ENCODE measurements around the gene NFATC4.

The NFATC4 gene

GRCh38 chr14:24342889-24343288 lies 25.1 kb upstream of the NFATC4 start:
- no peak overlapping the region for H3K4me3 ChIP-seq (ENCODE audit: low read depth, low read length)
- no peak for TF ChIP-seq CTCF (IDR thresholded peaks at IDR 0.05; ENCODE audit: low read depth, low read length, missing control alignments)
- peaks cover 11% of the 10 kb centered on the region for H3K27me3 ChIP-seq (replicated peaks)
- H3K36me3 ChIP-seq (replicated peaks): no peaks in the 10 kb centered on the region
- DNase-seq: no peak
- in situ Hi-C loops (cut with HindIII; ENCODE audit: low pct_ligation_motif_present, low sequenced_read_pairs): no loop called here
- no peak overlapping the region for H3K27ac ChIP-seq

GRCh38 chr14:24343795-24344660 lies 24.0 kb upstream of the NFATC4 start:
- in situ Hi-C loops (cut with HindIII; ENCODE audit: low pct_ligation_motif_present, low sequenced_read_pairs): no loop called here
- Histone ChIP-seq H3K36me3 (replicated peaks) (no peaks in the 10 kb centered on the region), H3K27ac (no peak overlapping the region), H3K4me3 (ENCODE audit: low read depth, low read length) (no peak overlapping the region), H3K27me3 (replicated peaks) (peaks cover 10% of the 10 kb centered on the region)
- no peak for TF ChIP-seq CTCF (IDR thresholded peaks at IDR 0.05; ENCODE audit: low read depth, low read length, missing control alignments)
- DNase-seq: no peak

GRCh38 chr14:24347134-24347533 lies 20.9 kb upstream of the NFATC4 start:
- Histone ChIP-seq H3K4me3 (ENCODE audit: low read depth, low read length) (no peak overlapping the region), H3K27me3 (replicated peaks) (peaks cover 14% of the 10 kb centered on the region), H3K36me3 (replicated peaks) (no peaks in the 10 kb centered on the region), H3K27ac (no peak overlapping the region)
- no peak for TF ChIP-seq CTCF (IDR thresholded peaks at IDR 0.05; ENCODE audit: low read depth, low read length, missing control alignments)
- in situ Hi-C loops (cut with HindIII; ENCODE audit: low pct_ligation_motif_present, low sequenced_read_pairs): no loop called here
- no peak for DNase-seq

- Histone ChIP-seq H3K27ac (no peak overlapping the region), H3K27me3 (replicated peaks) (peaks cover 14% of the 10 kb centered on the region), H3K36me3 (replicated peaks) (no peaks in the 10 kb centered on the region), H3K4me3 (ENCODE audit: low read depth, low read length) (no peak overlapping the region)
- in situ Hi-C loops (cut with HindIII; ENCODE audit: low pct_ligation_motif_present, low sequenced_read_pairs): no loop called here
- TF ChIP-seq CTCF (IDR thresholded peaks at IDR 0.05; ENCODE audit: low read depth, low read length, missing control alignments): no peak
- no peak for DNase-seq
Measured at GRCh38 chr14:24348186-24348585, 19.8 kb upstream of the NFATC4 start.

- no peak overlapping the region for H3K4me3 ChIP-seq (ENCODE audit: low read depth, low read length)
- DNase-seq: no peak
- peaks cover 14% of the 10 kb centered on the region for H3K27me3 ChIP-seq (replicated peaks)
- TF ChIP-seq CTCF (IDR thresholded peaks at IDR 0.05; ENCODE audit: low read depth, low read length, missing control alignments): no peak
- H3K36me3 ChIP-seq (replicated peaks): no peaks in the 10 kb centered on the region
- in situ Hi-C loops (cut with HindIII; ENCODE audit: low pct_ligation_motif_present, low sequenced_read_pairs): no loop called here
- no peak overlapping the region for H3K27ac ChIP-seq
Measured at GRCh38 chr14:24349742-24350141, 18.2 kb upstream of the NFATC4 start.

GRCh38 chr14:24351517-24351916 lies 16.5 kb upstream of the NFATC4 start:
- Histone ChIP-seq H3K4me3 (ENCODE audit: low read depth, low read length) (no peak overlapping the region), H3K27ac (no peak overlapping the region), H3K27me3 (replicated peaks) (peaks cover 14% of the 10 kb centered on the region), H3K36me3 (replicated peaks) (no peaks in the 10 kb centered on the region)
- peak; percentile 33 for TF ChIP-seq CTCF (IDR thresholded peaks at IDR 0.05; ENCODE audit: low read depth, low read length, missing control alignments)
- DNase-seq: no peak
- in situ Hi-C loops (cut with HindIII; ENCODE audit: low pct_ligation_motif_present, low sequenced_read_pairs): no loop called here
